Nephron (organoid): ENCODE measurements around the gene L3MBTL3.

ENCODE experiments used
- H3K27ac Mint-ChIP-seq, 3 experiments: 2 replicates each; pipeline ENCODE4 v1.8.0; 2020; ENCODE audit warnings: mixed read lengths in 3 of 3, mild to moderate bottlenecking in 2 of 3, moderate library complexity in 1 of 3
- H3K27me3 Mint-ChIP-seq: 2 replicates; pipeline ENCODE4 v1.8.0; 2021; ENCODE audit warnings: low read depth, mild to moderate bottlenecking, moderate library complexity, mixed read lengths
- H3K36me3 Mint-ChIP-seq: 2 replicates; pipeline ENCODE4 v1.8.0; 2020; ENCODE audit warnings: low read depth, mixed read lengths
- H3K4me1 Mint-ChIP-seq: 2 replicates; pipeline ENCODE4 v1.8.0; 2020; ENCODE audit warnings: mixed read lengths
- H3K4me3 Mint-ChIP-seq, 3 experiments: 2 replicates each; pipeline ENCODE4 v1.8.0; 2020; ENCODE audit warnings: mild to moderate bottlenecking in 3 of 3, mixed read lengths in 3 of 3, moderate library complexity in 2 of 3
- H3K9me3 Mint-ChIP-seq: 2 replicates; pipeline ENCODE4 v1.8.0; 2020; ENCODE audit warnings: mixed read lengths
- TF ChIP-seq, protein P1 (sequence below), 3 experiments: fragments of 200-600 bp; sonication (generic); IDR thresholded peaks; one replicate each; pipeline ENCODE4 v1.5.0; 2021; ENCODE audit warnings: antibody characterized with exemption in 3 of 3; ENCODE audit not compliant: unreplicated experiment in 3 of 3

Gene L3MBTL3

DNA sequence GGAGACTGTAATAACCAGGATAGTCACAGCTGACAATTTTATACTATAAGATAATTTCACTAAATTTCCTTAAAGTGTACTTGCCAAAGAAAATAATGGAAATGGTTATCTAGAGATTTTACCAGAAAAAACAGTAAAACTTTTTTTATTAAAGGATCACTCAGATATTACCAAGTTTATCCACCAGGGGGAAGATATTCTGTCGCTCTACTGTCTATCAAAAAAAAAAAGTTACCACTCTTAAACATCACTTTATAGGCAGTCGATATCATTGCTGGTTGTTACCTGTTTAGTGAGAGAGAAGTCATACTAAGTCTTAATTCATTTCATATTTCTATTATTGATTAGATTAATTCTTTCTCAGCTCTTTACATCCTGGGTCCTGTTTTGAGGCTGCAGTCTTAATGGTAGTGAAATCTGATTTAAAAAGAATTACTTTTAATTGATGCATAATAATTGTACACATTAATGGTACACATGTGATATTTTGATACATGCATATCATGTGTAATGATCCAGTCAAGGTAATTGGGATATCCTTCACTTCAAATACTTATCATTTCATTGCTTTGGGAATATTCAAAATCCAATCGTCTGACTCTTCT lies 18.9 kb downstream of the L3MBTL3 start:
- H3K4me1 Mint-ChIP-seq = no peaks in the 10 kb centered on the region
- H3K36me3 Mint-ChIP-seq = peaks cover 23% of the 10 kb centered on the region
- H3K27me3 Mint-ChIP-seq = no peaks in the 10 kb centered on the region
- no peak overlapping the region for H3K27ac Mint-ChIP-seq
- no peaks in the 10 kb centered on the region for H3K9me3 Mint-ChIP-seq
- TF ChIP-seq, protein P1, sequence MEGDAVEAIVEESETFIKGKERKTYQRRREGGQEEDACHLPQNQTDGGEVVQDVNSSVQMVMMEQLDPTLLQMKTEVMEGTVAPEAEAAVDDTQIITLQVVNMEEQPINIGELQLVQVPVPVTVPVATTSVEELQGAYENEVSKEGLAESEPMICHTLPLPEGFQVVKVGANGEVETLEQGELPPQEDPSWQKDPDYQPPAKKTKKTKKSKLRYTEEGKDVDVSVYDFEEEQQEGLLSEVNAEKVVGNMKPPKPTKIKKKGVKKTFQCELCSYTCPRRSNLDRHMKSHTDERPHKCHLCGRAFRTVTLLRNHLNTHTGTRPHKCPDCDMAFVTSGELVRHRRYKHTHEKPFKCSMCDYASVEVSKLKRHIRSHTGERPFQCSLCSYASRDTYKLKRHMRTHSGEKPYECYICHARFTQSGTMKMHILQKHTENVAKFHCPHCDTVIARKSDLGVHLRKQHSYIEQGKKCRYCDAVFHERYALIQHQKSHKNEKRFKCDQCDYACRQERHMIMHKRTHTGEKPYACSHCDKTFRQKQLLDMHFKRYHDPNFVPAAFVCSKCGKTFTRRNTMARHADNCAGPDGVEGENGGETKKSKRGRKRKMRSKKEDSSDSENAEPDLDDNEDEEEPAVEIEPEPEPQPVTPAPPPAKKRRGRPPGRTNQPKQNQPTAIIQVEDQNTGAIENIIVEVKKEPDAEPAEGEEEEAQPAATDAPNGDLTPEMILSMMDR (IDR thresholded peaks at IDR 0.05; ENCODE audit: unreplicated experiment in 3 of 3) = peak; percentile 35 to 54 (median 46)
- H3K4me3 Mint-ChIP-seq = no peak overlapping the region

DNA sequence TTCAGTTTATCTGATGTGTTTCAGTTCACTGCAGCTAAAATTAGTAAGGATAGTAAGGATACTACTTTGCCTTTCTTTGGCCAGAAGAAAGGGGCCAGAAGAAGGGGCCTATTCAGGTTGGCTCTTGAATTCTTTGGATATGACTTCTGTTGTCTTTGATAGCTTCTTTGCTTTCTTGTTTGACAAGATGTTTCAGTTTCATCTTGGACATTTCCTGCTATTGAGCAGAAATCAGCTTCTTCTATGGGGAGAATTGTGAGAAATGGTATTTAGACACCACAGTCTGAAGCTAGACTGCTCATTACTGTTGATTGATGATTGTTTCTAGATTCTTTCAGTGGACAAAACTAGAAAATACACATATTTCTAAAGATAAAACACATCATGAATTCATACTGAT lies 23.2 kb downstream of the L3MBTL3 start:
- no peaks in the 10 kb centered on the region for H3K4me1 Mint-ChIP-seq
- TF ChIP-seq, protein P1 (IDR thresholded peaks at IDR 0.05; ENCODE audit: unreplicated experiment in 3 of 3) = no peak
- peaks cover 36% of the 10 kb centered on the region for H3K36me3 Mint-ChIP-seq
- H3K4me3 Mint-ChIP-seq = no peak overlapping the region
- H3K27ac Mint-ChIP-seq = no peak overlapping the region
- no peaks in the 10 kb centered on the region for H3K27me3 Mint-ChIP-seq
- no peaks in the 10 kb centered on the region for H3K9me3 Mint-ChIP-seq

DNA sequence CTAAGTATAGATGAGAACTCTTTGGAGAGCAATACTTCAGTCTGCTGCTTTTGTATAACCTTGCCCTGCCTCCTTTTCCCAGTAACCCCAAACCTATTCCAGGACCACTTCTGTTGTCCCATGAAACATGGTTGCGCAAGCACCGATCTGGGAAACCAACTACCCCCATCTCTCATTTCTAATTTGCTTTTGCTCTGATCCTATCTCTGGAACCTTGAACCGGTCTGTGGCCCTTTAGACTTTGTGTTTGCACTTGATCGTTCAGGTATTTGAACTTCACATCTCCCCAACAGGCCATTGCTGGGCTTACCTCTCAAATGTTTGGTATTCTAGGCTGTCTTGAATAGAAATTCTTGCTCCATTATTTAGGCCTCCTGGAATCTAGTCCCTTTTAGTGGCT lies 25.0 kb downstream of the L3MBTL3 start:
- no peaks in the 10 kb centered on the region for H3K9me3 Mint-ChIP-seq
- TF ChIP-seq, protein P1 (IDR thresholded peaks at IDR 0.05; ENCODE audit: unreplicated experiment in 3 of 3) = no peak
- no peaks in the 10 kb centered on the region for H3K4me1 Mint-ChIP-seq
- no peak overlapping the region for H3K4me3 Mint-ChIP-seq
- H3K27ac Mint-ChIP-seq = no peak overlapping the region
- no peaks in the 10 kb centered on the region for H3K27me3 Mint-ChIP-seq
- H3K36me3 Mint-ChIP-seq = peaks cover 36% of the 10 kb centered on the region

DNA sequence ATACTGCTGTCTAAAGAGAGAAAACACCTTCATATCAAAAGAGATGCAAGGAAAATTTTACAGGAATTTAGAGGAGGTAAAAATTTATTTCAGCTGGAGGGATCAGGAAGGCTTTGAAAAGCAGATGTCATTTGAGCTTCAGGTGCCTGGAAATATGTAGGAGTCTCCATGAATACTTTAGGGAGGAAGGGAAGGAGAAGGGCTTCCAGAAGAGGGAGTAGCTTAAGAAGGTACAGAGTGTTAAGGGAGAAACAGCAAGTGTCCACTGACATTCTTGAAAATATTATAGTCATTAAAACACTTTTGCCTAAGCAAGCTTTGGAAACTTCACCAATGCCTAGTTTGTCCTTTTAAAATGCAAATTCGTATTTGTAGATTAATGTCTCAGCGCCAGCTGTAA lies 27.2 kb downstream of the L3MBTL3 start:
- Mint-ChIP-seq H3K36me3 (peaks cover 42% of the 10 kb centered on the region), H3K27ac (no peak overlapping the region), H3K4me1 (no peaks in the 10 kb centered on the region), H3K4me3 (no peak overlapping the region), H3K27me3 (no peaks in the 10 kb centered on the region), H3K9me3 (no peaks in the 10 kb centered on the region)
- TF ChIP-seq, protein P1 (IDR thresholded peaks at IDR 0.05; ENCODE audit: unreplicated experiment in 3 of 3) = no peak

DNA sequence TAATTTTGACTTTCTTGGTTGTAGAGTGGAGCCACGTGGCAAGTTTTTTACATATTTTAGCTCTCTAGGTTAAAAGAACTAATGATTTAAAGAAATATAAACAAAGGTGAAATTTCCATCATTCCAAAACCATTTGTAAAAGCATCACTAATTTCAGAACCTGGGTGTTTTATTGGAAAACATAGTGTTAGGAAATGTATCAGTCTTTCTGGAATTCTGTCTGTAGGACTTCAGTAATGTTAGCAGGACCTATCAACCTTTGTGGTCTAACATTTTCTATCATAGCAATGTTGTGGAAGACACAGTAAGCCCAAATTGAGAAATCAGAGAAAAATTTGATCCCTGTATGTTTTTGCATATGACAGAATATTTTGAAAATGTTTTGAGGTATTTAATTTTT lies 28.3 kb downstream of the L3MBTL3 start:
- Mint-ChIP-seq H3K4me3 (no peak overlapping the region), H3K9me3 (no peaks in the 10 kb centered on the region), H3K27me3 (no peaks in the 10 kb centered on the region), H3K36me3 (peaks cover 42% of the 10 kb centered on the region), H3K27ac (no peak overlapping the region), H3K4me1 (no peaks in the 10 kb centered on the region)
- TF ChIP-seq, protein P1 (IDR thresholded peaks at IDR 0.05; ENCODE audit: unreplicated experiment in 3 of 3) = no peak
